ENCODE data around the gene MDC1. TPM values are rescaled to one million over a fixed set of nuclear protein-coding genes. Genes with fewer than 3 reads are reported as not detected.

The MDC1 gene
- polyA plus RNA-seq, 1 donor (not counting 4 experiments of a cell fraction or from before 2014, with no cell fraction given), result 6.9 TPM

- FAIRE-seq, result no peak
Observed at GRCh38 chr6:30703011-30703410, 14.1 kb downstream of the MDC1 start.

GRCh38 chr6:30700340-30700739 is 16.7 kb downstream of the MDC1 start:
- Histone ChIP-seq H4K20me1 (ENCODE audit: control insufficient read depth, extremely low read depth, insufficient read depth, low read length) (no peaks in the 10 kb centered on the region), H3K4me1 (ENCODE audit: control insufficient read depth, extremely low read depth, insufficient read depth, low read length) (peaks cover under 1% of the 10 kb centered on the region), H3K36me3 (ENCODE audit: control insufficient read depth in 2 of 2, extremely low read depth in 1 of 2, insufficient read depth in 2 of 2, low read length in 2 of 2) (peaks cover 6 to 8% of the 10 kb centered on the region in 2 experiments), H3K27me3 (ENCODE audit: control insufficient read depth, extremely low read depth, insufficient read depth, low read length) (no peaks in the 10 kb centered on the region), H2AFZ (ENCODE audit: control insufficient read depth, low read length) (no peak overlapping the region), H3K79me2 (ENCODE audit: control insufficient read depth, insufficient read depth, low read length) (no peaks in the 10 kb centered on the region), H3K4me3 (ENCODE audit: control insufficient read depth in 2 of 3, extremely low read depth in 1 of 3, insufficient read depth in 2 of 3, low read depth in 1 of 3, low read length in 3 of 3) (no peak overlapping the region), H3K9ac (ENCODE audit: control insufficient read depth, extremely low read depth, insufficient read depth, low read length) (no peak overlapping the region), H3K27ac (ENCODE audit: control insufficient read depth, insufficient read depth, low read length) (no peak overlapping the region), H3K9me1 (ENCODE audit: control insufficient read depth, extremely low read depth, insufficient read depth, low read length) (no peaks in the 10 kb centered on the region), H3K9me3 (ENCODE audit: control insufficient read depth, low read depth, low read length) (no peaks in the 10 kb centered on the region), H3K4me2 (ENCODE audit: control insufficient read depth, extremely low read depth, insufficient read depth, low read depth, low read length) (no peak overlapping the region)
- DNase-seq (ENCODE audit: low read depth, low spot score), result no peak
- FAIRE-seq, result no peak
- TF ChIP-seq EZH2 (IDR thresholded peaks at IDR 0.05; ENCODE audit: low read length) (no peak), CTCF (optimal IDR thresholded peaks at IDR 0.05 in 1 of 3, IDR thresholded peaks at IDR 0.05 in 1 of 3, conservative IDR thresholded peaks at IDR 0.05 in 1 of 3; ENCODE audit: extremely low read depth in 1 of 3, insufficient read depth in 2 of 3, low read length in 3 of 3) (no peak)
- dilution Hi-C loops (cut with MboI; ENCODE audit: extremely low pct_ligation_motif_present, low sequenced_read_pairs), result no loop called here

More at GRCh38 chr6:30703011-30703410, 14.1 kb downstream of the MDC1 start:
- no peak for TF ChIP-seq CTCF (optimal IDR thresholded peaks at IDR 0.05 in 1 of 3, IDR thresholded peaks at IDR 0.05 in 1 of 3, conservative IDR thresholded peaks at IDR 0.05 in 1 of 3; ENCODE audit: extremely low read depth in 1 of 3, insufficient read depth in 2 of 3, low read length in 3 of 3)
- TF ChIP-seq EZH2 (IDR thresholded peaks at IDR 0.05; ENCODE audit: low read length), result no peak
- Histone ChIP-seq H3K4me2 (ENCODE audit: control insufficient read depth, extremely low read depth, insufficient read depth, low read depth, low read length) (no peak overlapping the region), H3K36me3 (ENCODE audit: control insufficient read depth in 2 of 2, extremely low read depth in 1 of 2, insufficient read depth in 2 of 2, low read length in 2 of 2) (peaks cover 6 to 12% of the 10 kb centered on the region in 2 experiments), H3K27me3 (ENCODE audit: control insufficient read depth, extremely low read depth, insufficient read depth, low read length) (no peaks in the 10 kb centered on the region), H3K9ac (ENCODE audit: control insufficient read depth, extremely low read depth, insufficient read depth, low read length) (no peak overlapping the region), H3K9me1 (ENCODE audit: control insufficient read depth, extremely low read depth, insufficient read depth, low read length) (no peaks in the 10 kb centered on the region), H4K20me1 (ENCODE audit: control insufficient read depth, extremely low read depth, insufficient read depth, low read length) (no peaks in the 10 kb centered on the region), H3K27ac (ENCODE audit: control insufficient read depth, insufficient read depth, low read length) (no peak overlapping the region), H3K79me2 (ENCODE audit: control insufficient read depth, insufficient read depth, low read length) (no peaks in the 10 kb centered on the region), H2AFZ (ENCODE audit: control insufficient read depth, low read length) (no peak overlapping the region), H3K4me3 (ENCODE audit: control insufficient read depth in 2 of 3, extremely low read depth in 1 of 3, insufficient read depth in 2 of 3, low read depth in 1 of 3, low read length in 3 of 3) (no peak overlapping the region), H3K9me3 (ENCODE audit: control insufficient read depth, low read depth, low read length) (no peaks in the 10 kb centered on the region), H3K4me1 (ENCODE audit: control insufficient read depth, extremely low read depth, insufficient read depth, low read length) (no peaks in the 10 kb centered on the region)
- DNase-seq (ENCODE audit: low read depth, low spot score), result no peak
- dilution Hi-C loops (cut with MboI; ENCODE audit: extremely low pct_ligation_motif_present, low sequenced_read_pairs), result no loop called here

Data from keratinocyte (primary cell).